Measurements from ENCODE around the gene KCTD10. TPM values are rescaled to one million over a fixed set of nuclear protein-coding genes. Genes with fewer than 3 reads are reported as not detected.

The KCTD10 gene
- total RNA-seq, 1 experiment from 2014 or later: 71.3 TPM

DNA sequence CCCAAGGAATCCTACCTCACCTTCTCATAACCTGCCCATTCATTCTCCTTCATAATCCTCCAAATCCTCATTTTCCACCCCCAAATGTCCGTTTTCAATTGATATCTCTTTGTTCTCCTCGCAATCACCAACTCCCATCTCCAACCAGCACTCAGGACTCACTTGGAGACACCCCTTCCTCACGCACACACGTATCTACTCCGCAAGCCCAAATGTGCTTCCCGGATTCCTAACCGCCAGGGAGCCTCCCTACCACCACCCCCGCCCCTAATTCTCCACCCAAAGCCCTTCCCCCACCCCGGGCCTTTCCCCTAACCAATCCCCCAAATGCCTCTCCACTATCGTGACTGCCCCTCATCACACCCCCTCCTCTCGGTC, 304 bp downstream of the KCTD10 start:
- Histone ChIP-seq H2BK20ac (ENCODE audit: low read depth, low read length, poor library complexity, severe bottlenecking) (no peak overlapping the region), H3K9me3 (ENCODE audit: control insufficient read depth, low read depth, low read length) (no peaks in the 10 kb centered on the region), H2BK15ac (ENCODE audit: low read depth, low read length) (no peak overlapping the region), H3K14ac (ENCODE audit: insufficient read depth, low read length) (peak overlapping the region; percentile 70), H4K20me1 (ENCODE audit: control insufficient read depth, insufficient read depth, insufficient read length) (no peaks in the 10 kb centered on the region), H3K9ac (ENCODE audit: extremely low read depth, insufficient read length, low read length) (peak overlapping the region; percentile 93), H3K18ac (ENCODE audit: insufficient read length, low read depth, low read length) (peak overlapping the region; percentile 89), H3K4me2 (ENCODE audit: insufficient read depth, insufficient read length, low read length) (peak overlapping the region; percentile 91), H4K5ac (ENCODE audit: insufficient read length, low read depth, low read length) (peak overlapping the region; percentile 68), H2AFZ (ENCODE audit: low read length) (no peak overlapping the region), H2BK120ac (ENCODE audit: low read depth, low read length, poor library complexity, severe bottlenecking) (no peak overlapping the region), H3K79me1 (ENCODE audit: insufficient read depth, low read depth, low read length, poor library complexity, severe bottlenecking) (peaks cover 10% of the 10 kb centered on the region), H3K56ac (ENCODE audit: insufficient read length, low read depth, low read length) (peak overlapping the region; percentile 16), H3K79me2 (ENCODE audit: insufficient read depth, low read length) (peaks cover 36% of the 10 kb centered on the region; the same call in 1 of the 2 replicates), H3K23me2 (ENCODE audit: insufficient read length, low read depth, low read length, poor library complexity, severe bottlenecking) (peaks cover 21% of the 10 kb centered on the region), H3K27ac (ENCODE audit: insufficient read length, low read depth, low read length) (no peak overlapping the region), H2BK5ac (ENCODE audit: insufficient read length, low read length) (peak overlapping the region; percentile 84), H4K8ac (replicated peaks; ENCODE audit: insufficient read length, low read depth, low read length) (peak overlapping the region; percentile 78), H3K4me1 (ENCODE audit: insufficient read depth, low read length) (peaks cover 4% of the 10 kb centered on the region; the same call in 1 of the 2 replicates), H2BK12ac (ENCODE audit: insufficient read length, low read depth, low read length) (no peak overlapping the region), H3T11ph (ENCODE audit: low read length) (no peak overlapping the region), H2AK5ac (ENCODE audit: insufficient read length, low read length) (no peak overlapping the region), H4K91ac (ENCODE audit: insufficient read length, low read depth, low read length) (no peak overlapping the region), H3K23ac (ENCODE audit: insufficient read length, low read depth, low read length) (no peak overlapping the region), H3K27me3 (ENCODE audit: insufficient read depth, low read length) (no peaks in the 10 kb centered on the region), H3K4ac (ENCODE audit: low read depth, low read length) (no peak overlapping the region)
- DNase-seq: no peak
- Mint-ChIP-seq H3K9me3 (no peaks in the 10 kb centered on the region), H3K4me3 (peak overlapping the region; percentile 97 to 98), H3K36me3 (ENCODE audit: insufficient read depth in 1 of 3, low read depth in 3 of 3) (peaks cover 0 to 6% (median 0%) of the 10 kb centered on the region in 3 experiments; a peak in 2 of 7 replicates), H3K27ac (peak overlapping the region; percentile 92 to 100 (median 100)), H3K4me1 (peaks cover 23 to 29% of the 10 kb centered on the region in 2 experiments), H3K27me3 (ENCODE audit: low read depth) (no peaks in the 10 kb centered on the region)
- WGBS (ENCODE audit: extremely low coverage, insufficient read length, low lambda C conversion rate): 100% methylated on average over 2 of the region's 11 CpGs
- TF ChIP-seq, protein P1, sequence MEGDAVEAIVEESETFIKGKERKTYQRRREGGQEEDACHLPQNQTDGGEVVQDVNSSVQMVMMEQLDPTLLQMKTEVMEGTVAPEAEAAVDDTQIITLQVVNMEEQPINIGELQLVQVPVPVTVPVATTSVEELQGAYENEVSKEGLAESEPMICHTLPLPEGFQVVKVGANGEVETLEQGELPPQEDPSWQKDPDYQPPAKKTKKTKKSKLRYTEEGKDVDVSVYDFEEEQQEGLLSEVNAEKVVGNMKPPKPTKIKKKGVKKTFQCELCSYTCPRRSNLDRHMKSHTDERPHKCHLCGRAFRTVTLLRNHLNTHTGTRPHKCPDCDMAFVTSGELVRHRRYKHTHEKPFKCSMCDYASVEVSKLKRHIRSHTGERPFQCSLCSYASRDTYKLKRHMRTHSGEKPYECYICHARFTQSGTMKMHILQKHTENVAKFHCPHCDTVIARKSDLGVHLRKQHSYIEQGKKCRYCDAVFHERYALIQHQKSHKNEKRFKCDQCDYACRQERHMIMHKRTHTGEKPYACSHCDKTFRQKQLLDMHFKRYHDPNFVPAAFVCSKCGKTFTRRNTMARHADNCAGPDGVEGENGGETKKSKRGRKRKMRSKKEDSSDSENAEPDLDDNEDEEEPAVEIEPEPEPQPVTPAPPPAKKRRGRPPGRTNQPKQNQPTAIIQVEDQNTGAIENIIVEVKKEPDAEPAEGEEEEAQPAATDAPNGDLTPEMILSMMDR (conservative IDR thresholded peaks at IDR 0.05): no peak
